ENCODE measurements around the gene LIG1.

DNA sequence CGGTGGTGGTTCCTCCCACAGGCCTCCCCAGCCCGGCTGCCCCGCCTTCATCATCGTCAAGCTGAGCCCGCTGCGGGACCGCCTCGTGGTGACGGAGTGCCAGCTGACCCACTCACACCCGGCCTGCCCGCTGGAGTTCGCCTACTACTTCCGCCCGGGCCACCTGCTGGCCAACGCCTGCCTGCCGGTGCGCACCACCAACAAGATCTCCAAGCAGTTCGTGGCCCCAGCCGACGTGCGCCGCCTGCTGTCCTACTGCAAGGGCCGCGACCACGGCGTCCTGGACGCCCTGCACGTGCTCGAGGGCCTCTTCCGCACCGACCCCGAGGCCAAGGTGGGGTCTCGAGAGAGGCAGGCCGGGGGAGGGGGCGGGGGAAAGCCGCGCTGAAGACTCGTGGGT lies 12.3 kb upstream of the LIG1 start:
- TF ChIP-seq, protein P1, sequence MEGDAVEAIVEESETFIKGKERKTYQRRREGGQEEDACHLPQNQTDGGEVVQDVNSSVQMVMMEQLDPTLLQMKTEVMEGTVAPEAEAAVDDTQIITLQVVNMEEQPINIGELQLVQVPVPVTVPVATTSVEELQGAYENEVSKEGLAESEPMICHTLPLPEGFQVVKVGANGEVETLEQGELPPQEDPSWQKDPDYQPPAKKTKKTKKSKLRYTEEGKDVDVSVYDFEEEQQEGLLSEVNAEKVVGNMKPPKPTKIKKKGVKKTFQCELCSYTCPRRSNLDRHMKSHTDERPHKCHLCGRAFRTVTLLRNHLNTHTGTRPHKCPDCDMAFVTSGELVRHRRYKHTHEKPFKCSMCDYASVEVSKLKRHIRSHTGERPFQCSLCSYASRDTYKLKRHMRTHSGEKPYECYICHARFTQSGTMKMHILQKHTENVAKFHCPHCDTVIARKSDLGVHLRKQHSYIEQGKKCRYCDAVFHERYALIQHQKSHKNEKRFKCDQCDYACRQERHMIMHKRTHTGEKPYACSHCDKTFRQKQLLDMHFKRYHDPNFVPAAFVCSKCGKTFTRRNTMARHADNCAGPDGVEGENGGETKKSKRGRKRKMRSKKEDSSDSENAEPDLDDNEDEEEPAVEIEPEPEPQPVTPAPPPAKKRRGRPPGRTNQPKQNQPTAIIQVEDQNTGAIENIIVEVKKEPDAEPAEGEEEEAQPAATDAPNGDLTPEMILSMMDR (IDR thresholded peaks at IDR 0.05), result no peak
- TF ChIP-seq POLR2A (IDR thresholded peaks at IDR 0.05), result no peak
